ENCODE data around the gene TNKS2. TPM values are rescaled to one million over a fixed set of nuclear protein-coding genes. Genes with fewer than 3 reads are reported as not detected.
"Not testable (repeated sequence)": the region's sequence is repeated elsewhere in the genome, so short reads cannot be mapped to it uniquely, and the experiment has no call there.

The TNKS2 gene
- total RNA-seq, 2 donors from 2014 or later: 25.6 to 30.7 TPM

GRCh38 chr10:91804126-91804510 lies 5.9 kb downstream of the TNKS2 start:
- Mint-ChIP-seq H3K9me3 (no peaks in the 10 kb centered on the region), H3K27ac (no peak overlapping the region), H3K4me1 (peaks cover 42% of the 10 kb centered on the region), H3K27me3 (no peaks in the 10 kb centered on the region), H3K36me3 (ENCODE audit: low read depth) (peaks cover 86% of the 10 kb centered on the region), H3K4me3 (no peak overlapping the region)
- ATAC-seq (replicated peaks): no peak

- Mint-ChIP-seq H3K27me3 (no peaks in the 10 kb centered on the region), H3K36me3 (ENCODE audit: low read depth) (peaks cover 79% of the 10 kb centered on the region), H3K4me3 (no peak overlapping the region), H3K4me1 (peaks cover 38% of the 10 kb centered on the region), H3K27ac (peak overlapping the region; percentile 7), H3K9me3 (no peaks in the 10 kb centered on the region)
- peak; percentile 52 for ATAC-seq (replicated peaks)
Observed at GRCh38 chr10:91805110-91805838, 7.0 kb downstream of the TNKS2 start.

GRCh38 chr10:91807264-91807663 lies 9.0 kb downstream of the TNKS2 start:
- ATAC-seq (replicated peaks); H3K4me3 Mint-ChIP-seq; H3K27me3 Mint-ChIP-seq; H3K9me3 Mint-ChIP-seq; H3K27ac Mint-ChIP-seq: not testable (repeated sequence)
- H3K4me1 Mint-ChIP-seq: peaks cover 29% of the 10 kb centered on the region
- peaks cover 73% of the 10 kb centered on the region for H3K36me3 Mint-ChIP-seq (ENCODE audit: low read depth)

GRCh38 chr10:91813251-91813650 lies 15.0 kb downstream of the TNKS2 start:
- Mint-ChIP-seq H3K4me3 (no peak overlapping the region), H3K36me3 (ENCODE audit: low read depth) (peaks cover 85% of the 10 kb centered on the region), H3K27me3 (no peaks in the 10 kb centered on the region), H3K4me1 (peaks cover 10% of the 10 kb centered on the region), H3K27ac (peak overlapping the region; percentile 28), H3K9me3 (no peaks in the 10 kb centered on the region)
- no peak for ATAC-seq (replicated peaks)

GRCh38 chr10:91816981-91817380 lies 18.8 kb downstream of the TNKS2 start:
- H3K9me3 Mint-ChIP-seq: no peaks in the 10 kb centered on the region
- no peaks in the 10 kb centered on the region for H3K27me3 Mint-ChIP-seq
- no peak overlapping the region for H3K4me3 Mint-ChIP-seq
- ATAC-seq (replicated peaks): no peak
- peaks cover 8% of the 10 kb centered on the region for H3K4me1 Mint-ChIP-seq
- H3K27ac Mint-ChIP-seq: no peak overlapping the region
- H3K36me3 Mint-ChIP-seq (ENCODE audit: low read depth): peaks cover 98% of the 10 kb centered on the region

GRCh38 chr10:91820144-91820543 lies 21.9 kb downstream of the TNKS2 start:
- Mint-ChIP-seq H3K4me3 (no peak overlapping the region), H3K27ac (peak overlapping the region; percentile 12), H3K27me3 (no peaks in the 10 kb centered on the region), H3K9me3 (no peaks in the 10 kb centered on the region), H3K36me3 (ENCODE audit: low read depth) (peaks cover 99% of the 10 kb centered on the region), H3K4me1 (peaks cover 8% of the 10 kb centered on the region)
- ATAC-seq (replicated peaks): no peak

- Mint-ChIP-seq H3K27me3 (no peaks in the 10 kb centered on the region), H3K9me3 (no peaks in the 10 kb centered on the region), H3K4me1 (peaks cover 8% of the 10 kb centered on the region), H3K36me3 (ENCODE audit: low read depth) (peaks cover 99% of the 10 kb centered on the region), H3K4me3 (no peak overlapping the region), H3K27ac (no peak overlapping the region)
- ATAC-seq (replicated peaks): no peak
Observed at GRCh38 chr10:91824076-91824475, 25.9 kb downstream of the TNKS2 start.

GRCh38 chr10:91829268-91829667 lies 31.0 kb downstream of the TNKS2 start:
- Mint-ChIP-seq H3K4me3 (no peak overlapping the region), H3K9me3 (no peaks in the 10 kb centered on the region), H3K36me3 (ENCODE audit: low read depth) (peaks cover 100% of the 10 kb centered on the region), H3K27ac (no peak overlapping the region), H3K27me3 (no peaks in the 10 kb centered on the region), H3K4me1 (no peaks in the 10 kb centered on the region)
- no peak for ATAC-seq (replicated peaks)

GRCh38 chr10:91838199-91838598 lies 40.0 kb downstream of the TNKS2 start:
- H3K4me3 Mint-ChIP-seq: no peak overlapping the region
- H3K27ac Mint-ChIP-seq: no peak overlapping the region
- no peak for ATAC-seq (replicated peaks)
- H3K9me3 Mint-ChIP-seq: no peaks in the 10 kb centered on the region
- peaks cover 96% of the 10 kb centered on the region for H3K36me3 Mint-ChIP-seq (ENCODE audit: low read depth)
- H3K4me1 Mint-ChIP-seq: no peaks in the 10 kb centered on the region
- no peaks in the 10 kb centered on the region for H3K27me3 Mint-ChIP-seq

- ATAC-seq (replicated peaks): no peak
- Mint-ChIP-seq H3K27ac (no peak overlapping the region), H3K36me3 (ENCODE audit: low read depth) (peaks cover 95% of the 10 kb centered on the region), H3K4me1 (no peaks in the 10 kb centered on the region), H3K27me3 (no peaks in the 10 kb centered on the region), H3K4me3 (no peak overlapping the region), H3K9me3 (no peaks in the 10 kb centered on the region)
Observed at GRCh38 chr10:91843083-91843482, 44.9 kb downstream of the TNKS2 start.

GRCh38 chr10:91856637-91857036 lies 58.4 kb downstream of the TNKS2 start:
- no peak for ATAC-seq (replicated peaks)
- H3K4me1 Mint-ChIP-seq: no peaks in the 10 kb centered on the region
- no peak overlapping the region for H3K27ac Mint-ChIP-seq
- H3K4me3 Mint-ChIP-seq: no peak overlapping the region
- peaks cover 100% of the 10 kb centered on the region for H3K36me3 Mint-ChIP-seq (ENCODE audit: low read depth)
- H3K9me3 Mint-ChIP-seq: no peaks in the 10 kb centered on the region
- H3K27me3 Mint-ChIP-seq: no peaks in the 10 kb centered on the region

GRCh38 chr10:91860885-91861284 lies 62.7 kb downstream of the TNKS2 start:
- H3K36me3 Mint-ChIP-seq (ENCODE audit: low read depth): peaks cover 93% of the 10 kb centered on the region
- H3K9me3 Mint-ChIP-seq: no peaks in the 10 kb centered on the region
- H3K4me1 Mint-ChIP-seq: no peaks in the 10 kb centered on the region
- no peak for ATAC-seq (replicated peaks)
- H3K27ac Mint-ChIP-seq: no peak overlapping the region
- H3K27me3 Mint-ChIP-seq: no peaks in the 10 kb centered on the region
- no peak overlapping the region for H3K4me3 Mint-ChIP-seq

- Mint-ChIP-seq H3K4me1 (no peaks in the 10 kb centered on the region), H3K9me3 (no peaks in the 10 kb centered on the region), H3K4me3 (no peak overlapping the region), H3K27ac (no peak overlapping the region), H3K36me3 (ENCODE audit: low read depth) (peaks cover 61% of the 10 kb centered on the region), H3K27me3 (no peaks in the 10 kb centered on the region)
- no peak for ATAC-seq (replicated peaks)
Observed at GRCh38 chr10:91864099-91864498, 65.9 kb downstream of the TNKS2 start.

GRCh38 chr10:91864744-91865143 lies 66.5 kb downstream of the TNKS2 start:
- no peaks in the 10 kb centered on the region for H3K4me1 Mint-ChIP-seq
- H3K9me3 Mint-ChIP-seq: no peaks in the 10 kb centered on the region
- H3K27ac Mint-ChIP-seq: no peak overlapping the region
- H3K27me3 Mint-ChIP-seq: no peaks in the 10 kb centered on the region
- no peak overlapping the region for H3K4me3 Mint-ChIP-seq
- H3K36me3 Mint-ChIP-seq (ENCODE audit: low read depth): peaks cover 55% of the 10 kb centered on the region
- ATAC-seq (replicated peaks): peak; percentile 43

GRCh38 chr10:91865562-91866081 lies 67.4 kb downstream of the TNKS2 start:
- no peak overlapping the region for H3K4me3 Mint-ChIP-seq
- no peaks in the 10 kb centered on the region for H3K9me3 Mint-ChIP-seq
- no peaks in the 10 kb centered on the region for H3K4me1 Mint-ChIP-seq
- ATAC-seq (replicated peaks): no peak
- peaks cover 46% of the 10 kb centered on the region for H3K36me3 Mint-ChIP-seq (ENCODE audit: low read depth)
- H3K27me3 Mint-ChIP-seq: no peaks in the 10 kb centered on the region
- H3K27ac Mint-ChIP-seq: no peak overlapping the region

Data from activated T-helper 17 cell treated with anti-CD3 and anti-CD28 coated beads, Interleukin-2, amount 50 U/mL, for 72 hours (primary cell).